SK-N-MC (cell line): ENCODE measurements around the gene MAN2B1.

Experiments used
- EZH2 ChIP-seq: fragments of 200-600 bp; sonication (generic); IDR thresholded peaks from one replicate; pipeline ENCODE4 v1.6.1; 2017; ENCODE audit warnings: antibody characterized with exemption
- POLR2AphosphoS5 ChIP-seq: IDR thresholded peaks from 2 replicates; pipeline ENCODE4 v1.6.1; 2012; ENCODE audit warnings: mild to moderate bottlenecking, low read depth, low read length, borderline replicate concordance

- TF ChIP-seq POLR2AphosphoS5 (no peak), EZH2 (no peak)
These were observed 6.2 kb upstream of the MAN2B1 start for GRCh38 chr19:12672744-12673143.
